T1000 (cell line): ENCODE results near the gene TRIM62.

Experiments used
- DNase-seq: peaks from one replicate; lab custom pipeline; 2025; ENCODE audit warnings: mixed read lengths; lab: John Stamatoyannopoulos, UW

Gene TRIM62

DNA sequence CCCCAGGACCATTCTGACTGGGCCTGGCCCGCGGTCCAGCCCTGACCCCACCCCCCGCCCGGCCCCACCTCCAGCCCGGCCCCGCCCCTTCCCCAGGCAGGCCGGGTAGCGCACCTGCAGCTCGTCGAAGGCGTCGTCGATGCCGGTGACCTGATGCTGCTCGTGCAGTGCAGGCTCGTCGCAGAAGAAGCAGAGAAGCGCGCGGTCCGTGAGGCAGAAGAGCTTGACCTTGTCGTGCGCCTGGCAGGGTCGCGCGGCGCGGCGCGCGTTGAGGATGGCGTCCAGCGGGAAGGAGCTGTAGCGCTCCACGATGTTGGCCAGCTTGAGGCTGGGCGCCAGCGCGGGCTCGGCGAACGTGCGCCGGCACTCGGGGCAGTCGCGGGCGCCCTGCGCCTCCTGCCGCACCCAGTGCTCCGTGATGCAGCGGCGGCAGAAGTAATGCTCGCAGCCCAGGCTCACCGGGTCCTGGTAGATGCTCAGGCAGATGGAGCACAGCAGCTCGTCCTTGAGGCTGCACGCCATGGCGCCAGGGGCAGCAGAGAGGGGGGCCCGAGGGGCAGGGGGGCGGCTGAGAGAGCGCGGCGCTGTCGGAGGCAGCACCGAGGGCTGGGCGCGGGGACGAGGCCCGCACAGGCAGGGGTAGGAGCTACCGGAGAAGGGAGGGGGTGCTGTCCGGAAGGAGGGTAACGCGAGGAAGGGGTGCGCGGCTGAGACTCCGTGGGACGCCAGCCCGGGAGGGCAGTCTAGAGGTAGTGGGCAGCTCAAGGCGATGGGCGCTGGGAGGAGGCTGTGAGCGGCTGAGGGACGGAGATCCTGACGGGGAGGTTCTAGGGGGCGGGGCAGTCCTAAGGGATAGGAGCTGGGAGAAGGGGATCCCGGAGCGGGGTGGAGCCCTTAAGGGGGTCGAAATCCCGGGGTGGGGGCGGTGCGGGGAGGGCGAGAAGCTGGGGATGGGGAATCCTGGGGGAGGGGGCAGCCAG, 642 bp downstream of the TRIM62 start:
- DNase-seq = no peak

DNA sequence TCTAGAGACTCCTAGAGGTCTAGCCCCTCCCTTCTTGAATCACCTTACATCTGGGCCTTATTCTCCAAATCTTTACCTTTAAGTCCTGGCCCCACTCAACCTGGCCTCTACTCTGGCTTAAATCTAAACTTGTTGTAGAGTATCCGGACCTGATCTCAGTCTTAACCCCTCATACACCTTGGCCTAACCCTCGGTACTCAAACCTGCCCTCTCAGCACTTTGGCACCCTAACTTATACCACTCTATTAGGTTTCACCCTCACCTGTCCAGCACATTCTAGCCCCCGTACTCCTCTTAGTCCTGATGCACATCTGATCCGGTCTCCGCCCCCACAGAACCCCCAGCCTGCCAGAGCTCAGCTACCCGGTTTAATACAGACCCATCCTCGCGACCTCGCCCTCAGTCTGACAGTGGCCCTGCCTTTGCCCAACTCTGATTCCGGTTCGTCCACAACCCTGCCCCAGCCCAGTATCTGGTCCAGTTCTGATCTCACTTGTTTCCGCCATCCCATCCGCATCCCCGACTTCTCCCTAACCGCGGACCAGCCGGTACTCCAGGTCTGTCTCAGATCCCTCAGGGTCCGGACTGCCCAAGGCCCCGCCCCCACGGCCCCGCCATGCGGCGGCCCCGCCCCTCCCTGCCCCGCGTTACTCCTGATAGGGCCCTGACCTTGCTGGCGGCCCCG, 1.5 kb downstream of the TRIM62 start:
- DNase-seq = peak; percentile 85

DNA sequence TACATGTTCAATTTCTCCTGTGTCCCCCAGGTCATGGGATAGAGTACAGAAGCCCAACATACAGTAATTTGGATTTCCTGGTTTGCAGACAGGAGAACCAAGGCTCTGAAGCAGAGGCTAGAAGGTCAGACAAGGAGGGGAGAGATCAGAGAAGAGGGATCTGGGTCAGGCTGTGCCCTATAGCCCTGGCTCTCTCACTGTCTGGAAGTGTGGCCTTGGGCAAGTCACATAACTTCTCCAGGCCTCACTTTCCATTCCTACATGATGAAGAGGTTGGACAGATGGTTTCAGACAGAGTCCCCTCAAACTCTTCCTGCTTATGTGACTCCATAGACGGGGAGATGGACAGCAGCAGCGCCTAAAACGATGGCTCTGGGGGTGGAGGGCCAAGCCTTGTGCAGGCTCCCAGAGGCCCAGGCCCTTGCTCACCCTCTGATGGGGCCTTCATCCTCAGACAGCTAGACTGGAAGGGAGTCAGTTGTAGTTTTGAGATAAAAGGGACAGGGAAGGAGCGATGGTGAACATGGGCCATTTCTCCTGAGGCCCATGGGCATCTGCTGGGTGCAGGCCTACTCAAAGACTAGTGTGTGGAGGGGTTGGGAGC, 2.9 kb downstream of the TRIM62 start:
- no peak for DNase-seq

DNA sequence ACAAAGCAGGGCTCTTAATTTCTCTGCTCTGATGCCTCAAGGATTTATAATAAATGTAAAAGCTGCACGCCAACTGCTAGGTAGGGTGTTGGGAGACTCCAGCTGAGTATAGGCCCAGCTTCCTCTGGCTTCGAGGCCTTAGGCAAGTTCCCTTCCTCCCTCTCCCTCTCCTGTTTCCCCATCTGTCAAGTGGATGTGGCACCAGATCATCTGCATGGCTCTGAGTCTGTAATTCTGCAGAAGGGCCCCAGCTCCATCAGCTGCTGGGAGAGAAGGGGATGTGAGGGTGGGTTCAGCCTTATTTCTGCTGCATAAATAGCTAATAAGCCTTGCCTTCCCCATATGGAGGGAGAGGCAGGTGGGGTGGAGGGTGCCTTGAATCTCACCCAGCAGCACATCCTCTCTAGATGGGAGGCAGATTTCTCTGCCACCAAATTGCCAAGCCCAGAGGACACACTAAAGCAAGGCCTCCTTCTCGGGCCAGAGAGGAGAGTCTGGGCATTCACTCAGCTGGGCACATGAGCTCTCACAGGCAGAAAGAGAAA, 3.8 kb downstream of the TRIM62 start:
- DNase-seq = no peak

DNA sequence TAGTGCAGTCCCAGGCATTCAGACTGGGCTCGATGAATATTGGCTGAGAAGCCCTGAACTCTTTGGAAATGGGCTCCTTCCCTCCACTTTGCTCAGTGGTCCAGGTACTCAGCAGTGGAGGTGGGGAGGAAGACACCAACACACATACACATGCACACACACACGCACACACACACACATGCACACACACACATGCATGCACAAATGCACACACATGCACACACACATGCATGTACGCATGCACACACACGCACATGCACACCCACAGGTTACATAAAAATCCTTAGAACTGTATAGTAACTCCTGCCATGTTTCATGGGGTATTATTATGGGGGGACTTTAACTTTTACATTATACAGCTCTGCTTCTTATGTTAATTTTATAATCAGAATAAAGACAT, 5.0 kb downstream of the TRIM62 start:
- no peak for DNase-seq

DNA sequence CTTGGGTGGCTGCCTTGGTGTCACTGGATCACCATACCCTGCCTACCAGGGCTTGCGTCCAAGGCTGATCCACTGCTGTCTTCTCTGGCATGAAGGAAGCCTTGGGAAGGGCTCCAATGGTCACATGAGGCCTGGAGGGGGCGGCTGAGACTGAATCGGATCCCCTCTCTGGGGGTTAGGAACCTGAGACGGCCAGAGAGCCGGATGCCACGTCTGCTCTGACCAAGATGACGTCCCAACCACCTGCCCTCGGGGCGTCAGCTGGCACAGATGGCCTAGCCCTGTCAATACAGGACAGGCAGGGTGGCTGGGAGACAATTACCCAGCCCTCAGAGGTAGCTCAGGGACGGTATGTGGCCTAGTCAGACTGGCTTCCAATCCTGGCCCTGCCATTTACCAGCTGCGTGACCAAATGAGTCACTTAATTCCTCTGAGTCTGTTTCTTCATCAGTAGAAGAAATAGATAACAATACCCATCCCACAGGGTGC, 5.4 kb downstream of the TRIM62 start:
- peak; percentile 30 for DNase-seq

DNA sequence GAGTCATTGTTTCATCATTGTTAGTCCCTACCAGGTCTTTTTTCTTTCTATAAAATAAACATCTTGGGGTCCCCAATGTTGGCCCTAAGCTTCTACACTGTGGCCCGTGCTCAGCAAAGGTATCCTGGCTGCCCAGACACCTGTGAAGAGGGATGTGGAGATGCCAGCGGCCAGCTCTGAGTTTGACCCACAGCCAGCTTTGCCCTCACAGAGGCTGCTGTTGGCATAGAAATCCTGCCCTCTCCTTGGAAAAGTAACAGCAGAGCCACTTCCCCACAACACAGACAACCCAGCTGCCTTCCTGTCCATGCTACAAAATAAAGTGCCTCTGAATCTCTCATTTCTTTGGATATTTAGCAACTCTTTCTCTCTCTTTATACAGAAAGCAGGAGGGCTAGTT, 6.0 kb downstream of the TRIM62 start:
- DNase-seq = no peak

DNA sequence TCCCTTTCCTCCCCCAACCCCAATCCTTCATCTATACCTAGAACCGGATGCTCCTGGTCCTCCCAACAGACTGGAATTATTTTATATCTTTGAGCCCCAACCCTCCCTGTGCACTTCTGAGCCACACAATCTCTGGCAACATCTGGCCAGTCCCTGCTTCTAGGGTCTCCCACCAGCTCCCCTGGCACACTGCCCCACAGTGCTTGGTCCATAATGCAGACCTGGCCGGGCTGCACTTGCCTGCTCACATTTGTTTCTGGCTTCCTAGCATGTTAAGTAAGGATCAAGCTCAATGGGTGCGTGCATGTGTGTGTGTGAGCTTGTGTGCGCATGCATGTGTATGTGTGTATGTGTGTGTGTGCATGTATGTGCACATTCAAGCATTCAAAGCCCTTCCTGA, 8.8 kb downstream of the TRIM62 start:
- DNase-seq = no peak

DNA sequence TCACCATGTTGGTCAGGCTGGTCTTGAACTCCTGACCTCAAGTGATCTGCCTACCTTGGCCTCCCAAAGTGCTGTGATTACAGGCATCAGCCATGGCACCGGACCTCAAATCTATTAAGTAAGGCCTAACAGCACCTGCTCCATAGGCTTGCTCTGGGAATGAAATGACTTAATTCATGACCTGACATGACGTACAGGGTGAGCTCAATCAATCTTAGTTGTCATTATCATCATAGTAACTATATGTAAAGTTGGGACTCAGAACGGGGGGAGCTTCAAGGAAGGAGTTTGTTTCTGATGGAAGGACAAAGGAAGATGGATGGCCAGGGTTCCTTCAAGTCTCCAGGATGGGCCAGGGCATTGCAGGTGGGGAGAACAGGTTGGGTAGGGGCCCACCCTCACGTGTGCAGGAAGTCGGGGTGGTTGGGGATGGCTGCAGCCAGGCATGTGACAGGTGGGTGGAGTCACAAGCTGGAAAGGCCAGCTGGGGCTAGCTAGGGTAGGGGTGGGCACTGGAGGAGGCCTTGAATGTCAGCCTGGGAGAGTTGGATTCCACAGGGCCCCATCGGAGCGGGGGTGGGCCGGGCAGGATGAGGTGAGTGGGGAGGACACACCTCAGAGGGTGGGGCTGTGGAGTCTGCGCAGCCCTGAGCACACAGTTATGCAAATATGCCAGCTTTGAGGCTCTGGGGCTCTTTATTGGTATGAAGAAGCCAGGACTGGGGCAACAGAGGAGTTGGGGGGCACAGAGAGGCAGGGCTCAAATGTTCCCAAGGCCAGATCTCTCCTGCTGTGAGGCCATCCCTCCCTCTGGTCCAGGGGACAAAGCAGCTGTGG, 9.6 kb downstream of the TRIM62 start:
- no peak for DNase-seq

DNA sequence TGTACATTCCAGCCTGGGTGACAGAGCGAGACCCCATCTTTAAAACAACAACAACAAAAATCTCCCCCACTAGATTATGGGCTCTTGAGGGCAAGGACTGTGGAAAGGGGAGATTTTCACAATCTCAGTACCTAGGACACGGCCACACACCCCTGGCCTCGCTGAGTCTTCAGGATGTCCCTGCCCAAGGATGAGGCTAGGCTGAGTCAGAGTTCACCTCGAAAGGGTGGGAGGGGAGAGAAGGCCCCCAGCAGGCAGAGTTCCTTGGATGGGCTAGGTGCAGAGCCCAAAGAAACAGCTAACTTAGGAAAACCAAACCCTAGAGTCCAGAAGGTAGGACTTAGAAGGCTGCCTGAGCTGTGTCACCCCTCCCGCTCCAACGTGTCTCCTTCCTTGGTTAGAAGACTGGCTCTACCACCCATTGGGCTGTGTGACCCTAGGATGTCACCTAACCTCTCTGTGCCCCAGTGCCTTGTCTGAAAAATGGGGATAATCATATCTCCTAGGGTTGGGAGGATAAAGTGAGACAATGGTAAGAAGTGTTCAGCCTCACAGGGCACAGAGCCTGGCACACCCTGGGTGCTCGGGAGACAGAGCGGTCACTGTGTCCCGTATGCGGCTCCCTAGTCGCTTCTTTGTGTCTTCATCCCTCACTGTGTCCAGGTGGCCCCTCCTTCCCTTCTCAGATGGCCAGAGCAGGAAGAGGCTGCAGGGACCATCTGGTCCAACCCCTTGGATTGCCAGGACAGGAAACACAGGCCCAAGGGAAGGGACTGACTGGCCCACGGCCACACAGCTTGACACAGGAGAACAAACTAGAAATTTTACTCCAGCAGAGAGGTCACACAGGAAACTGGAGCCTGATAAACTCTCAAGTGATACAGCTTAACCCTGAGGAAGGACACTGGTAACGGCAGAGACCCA, 11.2 kb downstream of the TRIM62 start:
- DNase-seq = no peak

DNA sequence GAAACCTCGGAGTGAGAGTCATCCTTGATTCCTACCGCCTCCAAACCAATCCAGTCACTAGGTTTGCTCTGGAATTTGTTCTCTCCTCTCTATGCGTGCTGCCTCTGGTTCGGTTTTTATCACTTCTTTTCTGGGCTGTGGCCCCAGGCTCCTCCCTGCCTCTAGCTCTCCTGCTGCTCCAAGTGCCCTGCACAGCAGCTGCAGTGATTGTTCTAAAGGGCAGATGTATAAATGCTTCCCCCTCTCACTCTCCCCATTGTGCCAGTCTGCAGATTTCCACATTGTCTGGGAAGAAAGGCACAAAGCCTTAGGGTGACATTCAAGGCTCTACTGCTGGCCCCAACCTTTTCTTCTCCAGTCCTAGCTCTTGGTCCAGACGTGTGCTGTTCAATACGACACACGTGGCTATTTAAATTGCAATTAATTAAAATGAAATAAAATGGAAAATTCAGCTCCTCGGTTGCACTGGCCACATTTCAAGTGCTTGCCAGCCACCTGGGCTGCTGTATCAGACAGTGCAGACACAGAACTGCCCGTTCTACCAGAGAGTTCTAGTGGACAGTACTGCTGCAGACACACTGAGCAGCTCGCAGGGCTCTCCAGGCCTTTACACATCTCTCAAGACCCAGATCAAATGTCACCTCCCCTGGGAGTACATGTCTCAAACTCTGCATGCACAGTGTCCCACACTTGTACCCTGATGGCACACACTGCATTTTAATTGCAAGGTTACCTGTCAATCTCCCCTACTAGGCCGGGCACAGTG, 12.4 kb downstream of the TRIM62 start:
- no peak for DNase-seq

DNA sequence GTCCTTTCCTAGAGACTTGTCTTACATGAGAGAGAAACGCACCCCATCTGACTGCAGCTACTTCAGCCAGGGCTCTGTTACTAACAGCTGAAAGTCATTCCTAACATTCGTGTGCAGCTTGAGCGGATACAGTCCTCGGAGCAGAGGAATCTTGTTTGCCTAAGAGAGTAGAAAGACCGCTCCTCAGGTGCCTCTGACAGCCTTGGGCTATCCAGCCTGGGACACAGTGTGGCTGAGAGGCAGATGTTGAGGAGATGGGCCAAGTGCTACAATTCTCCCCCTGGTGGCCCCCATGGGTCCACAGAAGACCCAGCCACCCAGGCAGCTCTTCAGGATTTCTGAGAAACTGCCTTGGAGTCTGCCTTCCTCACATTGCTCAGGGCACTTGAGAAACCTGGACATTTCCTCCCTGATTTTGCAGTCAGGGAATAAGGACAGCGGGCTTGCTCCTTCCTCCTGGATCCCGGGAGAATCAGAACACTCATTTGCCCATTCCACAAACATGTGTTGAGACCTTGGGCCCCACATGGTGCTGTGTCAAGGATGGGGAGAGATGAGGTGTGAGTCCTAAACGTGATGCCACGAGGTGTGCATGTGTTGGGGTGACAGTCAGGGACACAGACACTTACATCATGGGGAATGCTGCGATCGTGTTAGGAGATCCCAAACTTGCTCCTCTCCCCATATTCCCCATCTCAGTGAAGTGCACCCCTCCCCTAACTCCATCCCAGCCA, 13.1 kb downstream of the TRIM62 start:
- no peak for DNase-seq

DNA sequence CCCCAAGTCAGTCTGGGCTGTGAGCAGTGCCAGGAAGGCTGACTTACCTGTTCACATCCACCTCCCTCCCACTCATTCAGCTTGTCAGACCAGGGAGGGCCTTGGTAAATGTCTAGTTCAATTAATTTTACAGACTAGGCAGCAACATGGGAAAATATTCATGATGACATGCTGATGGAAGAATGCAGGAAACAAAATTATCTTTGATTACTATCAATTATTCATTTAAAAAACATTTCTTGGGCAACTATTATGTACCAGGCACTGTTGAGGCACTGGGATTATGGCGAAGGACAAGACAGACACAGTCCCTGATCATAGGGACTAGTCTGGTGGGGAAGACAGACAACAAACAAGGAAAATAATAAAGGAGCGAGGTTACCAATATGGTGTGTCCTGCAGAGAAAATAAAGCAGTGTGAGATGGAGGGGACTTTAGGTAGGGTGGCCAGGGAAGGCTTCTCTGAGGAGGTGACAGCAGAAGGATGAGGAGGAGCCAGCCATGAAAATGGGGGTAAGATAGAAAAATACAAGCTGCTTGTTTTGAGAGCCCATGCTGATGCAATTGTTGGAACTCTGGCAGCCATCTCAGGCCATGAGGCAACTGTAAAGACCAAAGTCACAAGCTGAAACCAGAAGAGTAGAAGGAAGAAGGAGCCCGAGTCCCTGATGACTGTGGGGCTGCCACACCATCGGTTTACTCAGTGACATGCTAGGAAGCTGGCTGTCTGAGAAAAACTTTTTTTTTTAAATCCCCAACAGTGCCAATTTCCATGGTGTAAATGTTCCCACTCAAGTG, 14.0 kb downstream of the TRIM62 start:
- DNase-seq = no peak

DNA sequence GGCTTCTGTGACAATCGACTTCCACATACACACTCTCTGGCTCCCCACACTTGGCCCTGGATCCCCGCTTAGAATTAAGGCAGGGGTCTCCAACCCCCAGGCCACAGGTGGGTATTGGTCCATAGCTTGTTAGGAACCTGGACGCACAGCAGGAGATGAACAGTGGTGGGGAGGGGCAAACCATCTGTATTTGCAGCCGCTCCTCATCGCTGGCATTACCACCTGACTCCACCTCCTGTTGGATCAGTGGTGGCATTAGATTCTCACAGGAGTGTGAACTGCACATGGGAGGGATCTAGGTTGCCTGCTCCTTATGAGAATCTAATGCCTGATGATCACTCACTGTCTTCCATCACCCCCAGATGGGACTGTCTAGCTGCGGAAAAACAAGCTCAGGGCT, 16.0 kb downstream of the TRIM62 start:
- no peak for DNase-seq

DNA sequence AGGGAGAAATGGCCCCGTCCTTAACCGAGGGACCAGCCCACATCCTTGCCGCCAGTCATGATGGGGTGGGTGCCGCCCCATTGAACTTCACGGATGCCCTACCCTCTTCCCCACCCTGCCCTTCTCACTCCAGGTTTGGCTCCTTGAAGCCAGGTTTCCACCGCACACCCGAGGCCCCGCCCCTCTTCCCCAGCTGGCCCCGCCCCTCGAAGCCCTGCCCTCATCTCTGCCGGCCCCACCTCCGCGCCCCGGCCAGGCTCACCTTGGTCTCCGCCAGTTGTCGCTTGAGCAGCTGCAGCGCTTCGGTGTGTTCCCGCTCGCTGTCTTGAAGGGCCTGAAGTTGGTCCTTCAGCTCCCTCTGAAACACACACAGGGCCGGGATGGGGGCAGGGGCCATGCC, 16.6 kb downstream of the TRIM62 start:
- DNase-seq = no peak

DNA sequence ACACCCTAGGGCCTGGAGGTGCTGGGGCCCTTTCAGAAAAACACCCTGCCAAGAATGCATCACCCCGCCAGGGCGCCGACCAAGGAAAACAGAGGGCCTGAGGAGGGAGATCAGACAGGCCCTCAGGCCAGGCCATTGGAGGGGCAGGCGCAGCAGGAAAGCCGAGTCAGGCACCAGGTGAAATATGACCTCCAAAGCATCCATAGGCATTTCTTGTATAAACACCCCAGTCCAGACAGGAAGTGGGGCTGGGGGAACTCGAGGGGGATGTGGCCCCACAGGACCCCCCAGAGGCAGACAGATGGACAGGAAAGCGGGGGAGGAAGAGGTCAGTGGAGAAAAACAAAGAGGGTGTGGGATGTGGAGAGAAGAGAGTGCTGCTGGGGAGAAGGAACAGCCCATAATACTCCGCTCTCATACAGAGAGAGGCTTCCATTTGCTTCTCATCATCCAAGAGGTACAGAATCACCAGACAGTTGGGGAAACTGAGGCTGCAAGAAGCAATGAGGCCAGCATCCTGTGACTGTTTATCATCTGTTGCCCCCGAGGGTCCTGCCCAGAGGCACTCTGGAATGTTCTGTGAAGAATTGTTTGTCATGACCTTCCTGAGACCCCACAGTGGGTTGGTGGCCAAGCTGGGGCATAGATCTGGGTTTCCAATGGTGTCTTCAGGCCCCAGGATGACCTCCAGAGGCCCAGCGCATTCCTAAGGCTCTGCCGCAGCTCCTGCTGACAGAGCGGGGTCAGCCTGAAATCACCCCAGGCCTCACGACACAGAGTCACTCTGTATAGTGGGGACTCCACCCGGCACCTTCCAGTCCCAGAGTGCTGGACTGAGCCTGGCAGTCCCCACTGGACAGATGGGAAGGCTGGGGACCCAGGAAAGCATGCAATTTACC, 18.0 kb downstream of the TRIM62 start:
- DNase-seq = no peak

DNA sequence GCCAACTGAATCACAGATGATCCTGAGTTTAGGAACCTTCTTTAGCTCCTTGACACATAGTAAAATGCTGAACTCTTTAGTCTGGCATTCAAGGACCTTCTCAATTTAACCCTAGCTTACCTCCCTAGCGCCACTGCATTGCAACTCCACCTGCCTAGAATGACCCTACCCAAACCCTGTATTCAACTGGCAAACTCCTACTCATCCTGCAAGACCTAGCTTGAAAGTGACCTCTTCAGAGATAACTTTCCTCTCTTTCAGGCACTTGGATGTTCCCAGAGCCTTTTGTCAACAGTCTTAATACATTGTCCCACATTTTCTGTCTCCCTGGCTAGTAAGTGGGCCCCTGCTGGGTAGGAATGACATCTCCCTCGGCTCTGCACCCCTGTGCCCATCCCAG, 19.7 kb downstream of the TRIM62 start:
- no peak for DNase-seq
